K562 (cell line): Measurements from ENCODE around the gene GTF2H4. TPM values are rescaled to one million over a fixed set of nuclear protein-coding genes. Genes with fewer than 3 reads are reported as not detected.

ENCODE experiments used
- ATAC-seq: fragments of 200-7000 bp; cut with Tn5 transposase; 3 replicates; pipeline ENCODE4 v1.9.1; 2020; ENCODE audit warnings: moderate library complexity
- BruUV-seq: library from RNA; stranded (reverse); fragments of 400-500 nt; replicated peaks from 2 replicates; lab custom pipeline; 2021; lab: Mats Ljungman, UMichigan
- CTCF ChIA-PET: fragments of 300-600 bp; formaldehyde crosslinking; extraction: SDS; loops from one replicate; lab custom pipeline; 2021; ENCODE audit warnings: low intra/inter-chr PET ratio; lab: Yijun Ruan, JAX
- POLR2A ChIA-PET: fragments of 300-600, 350-650 bp; sonication (Branson Sonifier 250); formaldehyde crosslinking; extraction: SDS; loops from one replicate; lab custom pipeline; 2021; ENCODE audit warnings: antibody characterized with exemption, inconsistent platforms; lab: Yijun Ruan, JAX
- DNase-seq, 4 experiments: peaks; one replicate each; pipeline versions ENCODE4 v3.0.0 to v3.0.0-alpha.2; 2011 to 2018; ENCODE audit warnings: low spot score in 3 of 4, mixed read lengths in 3 of 4; ENCODE audit errors: extremely low read depth in 1 of 4
- FAIRE-seq: peaks from 2 replicates; lab custom pipeline; 2011; peaks lifted over from hg19 to GRCh38; lab: Jason Lieb, UNC
- H2AFZ ChIP-seq: 2 replicates; pipeline ENCODE4 v1.6.0; 2011; ENCODE audit warnings: low read depth, low read length, control low read depth, inconsistent platforms
- H3K27ac ChIP-seq: fragments of 200-600 bp; 3 replicates; pipeline ENCODE4 v1.8.0; 2011; ENCODE audit warnings: low read depth, mild to moderate bottlenecking, control low read depth, inconsistent platforms, low read length, moderate library complexity, mixed read lengths; ENCODE audit errors: extremely low read depth
- H3K27me3 ChIP-seq, 2 experiments: fragments of 300-600 bp in 1 of 2; 2 replicates in 1 of 2; 3 replicates in 1 of 2; pipeline versions ENCODE4 v1.6.0 to v1.8.0; 2011; ENCODE audit warnings: inconsistent platforms in 2 of 2, low read length in 2 of 2, mild to moderate bottlenecking in 1 of 2, mixed read lengths in 1 of 2, moderate library complexity in 1 of 2; ENCODE audit not compliant: control insufficient read depth in 2 of 2, insufficient read depth in 2 of 2
- H3K36me3 ChIP-seq: fragments of 300-600 bp; 3 replicates; pipeline ENCODE4 v1.8.0; 2011; ENCODE audit warnings: mild to moderate bottlenecking, low read length, inconsistent platforms; ENCODE audit not compliant: control insufficient read depth, insufficient read depth
- H3K4me1 ChIP-seq, 2 experiments: fragments of 200-600 bp in 1 of 2; replicated peaks in 1 of 2; 2 replicates in 1 of 2; 3 replicates in 1 of 2; pipeline versions ENCODE4 v1.5.1 to v1.8.0; 2011; ENCODE audit warnings: inconsistent platforms in 2 of 2, low read length in 2 of 2, mild to moderate bottlenecking in 1 of 2, mixed read lengths in 1 of 2, moderate library complexity in 1 of 2; ENCODE audit not compliant: control insufficient read depth in 2 of 2, insufficient read depth in 2 of 2
- H3K4me2 ChIP-seq: 2 replicates; pipeline ENCODE4 v1.6.1; 2011; ENCODE audit warnings: low read length, control low read depth, inconsistent platforms, mixed read lengths; ENCODE audit not compliant: insufficient read depth
- H3K4me3 ChIP-seq: fragments of 200-600 bp; sonication (generic), shearing (Covaris generic); 2 replicates; pipeline ENCODE4 v1.5.1; 2016; ENCODE audit warnings: control low read depth, inconsistent platforms
- H3K79me2 ChIP-seq: fragments of 200-600 bp; 3 replicates; pipeline ENCODE4 v1.8.0; 2011; ENCODE audit warnings: low read length, inconsistent platforms; ENCODE audit not compliant: control insufficient read depth, insufficient read depth
- H3K9ac ChIP-seq, 2 experiments: 2 replicates each; pipeline versions ENCODE4 v1.6.0 to v1.6.1; 2011; ENCODE audit warnings: low read depth in 2 of 2, low read length in 2 of 2, control low read depth in 1 of 2, inconsistent platforms in 1 of 2, mild to moderate bottlenecking in 1 of 2, mixed read lengths in 1 of 2; ENCODE audit not compliant: insufficient read depth in 1 of 2
- H3K9me1 ChIP-seq: one replicate; pipeline ENCODE4 v1.6.0; 2011; ENCODE audit warnings: inconsistent platforms, mild to moderate bottlenecking, low read length, moderate library complexity; ENCODE audit not compliant: control insufficient read depth, insufficient read depth
- H3K9me3 ChIP-seq: replicated peaks from 2 replicates; pipeline ENCODE4 v1.5.1; 2011; ENCODE audit warnings: low read depth, low read length, inconsistent platforms; ENCODE audit not compliant: control insufficient read depth, insufficient read depth
- H4K20me1 ChIP-seq: replicated peaks from 2 replicates; pipeline ENCODE4 v1.6.1; 2011; ENCODE audit warnings: low read length, inconsistent platforms, mixed read lengths; ENCODE audit not compliant: control insufficient read depth, insufficient read depth
- ATF6 ChIP-seq: sonication (generic); formaldehyde crosslinking; IDR thresholded peaks from 2 replicates; pipeline ENCODE4 v1.4.0; 2020; ENCODE audit warnings: mild to moderate bottlenecking, missing genetic modification reagents
- BCOR ChIP-seq: fragments of 450-650 bp; IDR thresholded peaks from 2 replicates; pipeline ENCODE4 v1.6.1; 2016
- DMBX1 ChIP-seq: fragments of 250-450 bp; sonication (Bioruptor Pico); IDR thresholded peaks from 2 replicates; pipeline ENCODE4 v1.8.0; 2022; ENCODE audit warnings: inconsistent platforms, mild to moderate bottlenecking, moderate library complexity, borderline replicate concordance
- E2F4 ChIP-seq: sonication (generic); formaldehyde crosslinking; IDR thresholded peaks from 2 replicates; pipeline ENCODE4 v1.8.0; 2022; ENCODE audit warnings: mild to moderate bottlenecking, low read depth, missing genetic modification reagents
- EP400 ChIP-seq: fragments of 450-650 bp; IDR thresholded peaks from 2 replicates; pipeline ENCODE4 v1.6.1; 2017; ENCODE audit warnings: antibody characterized with exemption, mild to moderate bottlenecking, moderate library complexity
- HDAC3 ChIP-seq: fragments of 450-650 bp; IDR thresholded peaks from 2 replicates; pipeline ENCODE4 v1.6.1; 2018; ENCODE audit warnings: borderline replicate concordance, mild to moderate bottlenecking, moderate library complexity; ENCODE audit not compliant: partially characterized antibody
- LEF1 ChIP-seq: fragments of 450-650 bp; IDR thresholded peaks from 2 replicates; pipeline ENCODE4 v1.6.1; 2016; ENCODE audit warnings: mild to moderate bottlenecking
- MCM2 ChIP-seq: fragments of 450-650 bp; IDR thresholded peaks from 2 replicates; pipeline ENCODE4 v1.6.1; 2017; ENCODE audit warnings: low read depth, mild to moderate bottlenecking
- MITF ChIP-seq: IDR thresholded peaks from 2 replicates; pipeline ENCODE4 v1.6.1; 2014; ENCODE audit warnings: antibody characterized with exemption
- PHF21A ChIP-seq: fragments of 450-650 bp; IDR thresholded peaks from 2 replicates; pipeline ENCODE4 v1.6.1; 2017; ENCODE audit warnings: low read depth, borderline replicate concordance
- POLR2AphosphoS2 ChIP-seq: IDR thresholded peaks from 2 replicates; pipeline ENCODE4 v1.6.1; 2012; ENCODE audit warnings: low read length, improper control_type of control experiment
- PREB ChIP-seq: sonication (generic); formaldehyde crosslinking; IDR thresholded peaks from 2 replicates; pipeline ENCODE4 v1.8.1; 2023; ENCODE audit warnings: mild to moderate bottlenecking, missing genetic modification reagents
- SIN3B ChIP-seq: fragments of 450-650 bp; IDR thresholded peaks from 2 replicates; pipeline ENCODE4 v1.6.1; 2017; ENCODE audit warnings: low read depth, mild to moderate bottlenecking, moderate library complexity
- SREBF1 ChIP-seq: fragments of 150-350 bp; IDR thresholded peaks from 2 replicates; pipeline ENCODE4 v1.6.1; 2014; ENCODE audit warnings: antibody characterized with exemption, low read depth, low read length, borderline replicate concordance
- ZBED1 ChIP-seq: IDR thresholded peaks from 2 replicates; pipeline ENCODE4 v1.6.1; 2014
- ZBTB17 ChIP-seq: fragments of 450-650 bp; formaldehyde crosslinking; IDR thresholded peaks from 2 replicates; pipeline ENCODE4 v1.4.0; 2020; ENCODE audit warnings: mild to moderate bottlenecking
- ZNF75A ChIP-seq: fragments of 450-650 bp; formaldehyde crosslinking; IDR thresholded peaks from 2 replicates; pipeline ENCODE4 v1.4.0; 2020; ENCODE audit warnings: mild to moderate bottlenecking
- ZNF778 ChIP-seq: fragments of 450-650 bp; formaldehyde crosslinking; IDR thresholded peaks from 2 replicates; pipeline ENCODE4 v1.4.0; 2020; ENCODE audit warnings: mild to moderate bottlenecking, moderate library complexity
- WGBS: fragments of 100-300 bp; shearing (Covaris generic); methylation state at CpG from one replicate; pipeline ENCODE4 v1.1.6; 2016; ENCODE audit warnings: low coverage, mixed read lengths; ENCODE audit not compliant: insufficient coverage; ENCODE audit errors: missing lambda C conversion rate; 5-methylcytosine and 5-hydroxymethylcytosine counted together
- in situ Hi-C: fragments of 300-500 bp; cut with MboI; formaldehyde crosslinking; loops from 4 replicates; pipeline ENCODE4 v1.15.0; 2018; ENCODE audit warnings: inconsistent platforms, mixed read lengths
- intact Hi-C: fragments of 100-400 bp; cut with micrococcal nuclease; formaldehyde crosslinking; loops from 2 replicates; pipeline ENCODE4 v1.14.2; 2022
- polyA plus RNA-seq, 8 experiments: library from polyadenylated mRNA; depleted of rRNA in 4 of 8; stranded (reverse) in 5 of 8; unstranded in 3 of 8; fragments of >200 nt; fragmentation: Nextera tagmentation in 2 of 8; fragmentation: Illumina TruSeq in 1 of 8; extraction: Ambion mirVana in 2 of 8; extraction: Trizol in 1 of 8; gene quantifications; 2 replicates each; pipeline versions ENCODE4 v1.2.1 to v1.2.3, GENCODE V29; 2011 to 2014; ENCODE audit warnings: inconsistent platforms in 1 of 8, missing spikeins in 1 of 8
- total RNA-seq, 7 experiments: library from RNA; depleted of rRNA in 6 of 7; stranded (reverse); fragments of >200 nt in 6 of 7; fragmentation: Illumina TruSeq in 2 of 7; extraction: Trizol in 2 of 7; gene quantifications; 2 replicates each; pipeline versions ENCODE4 v1.2.1 to v1.2.3, GENCODE V29; 2011 to 2021; ENCODE audit warnings: low replicate concordance in 1 of 7

Gene GTF2H4
- total and polyA plus RNA-seq, 9 of the 15 experiments (the other 6 are each of a cell fraction or from before 2014, with no cell fraction given) = 3.6 to 86.1 (median 39.6) TPM

GRCh38 chr6:30942338-30943060, 34.5 kb downstream of the GTF2H4 start:
- 4% methylated on average over 15 of the region's 15 CpGs for WGBS
- ATAC-seq (peak; percentile 94), DNase-seq (peak; percentile 83 to 91 (median 84)), FAIRE-seq (peak; percentile 75)
- peaks cover 12% of the 10 kb centered on the region; the same call in 1 of the 2 replicates for H4K20me1 ChIP-seq
- H3K9me1 ChIP-seq = no peaks in the 10 kb centered on the region
- no peak overlapping the region for H3K4me3 ChIP-seq
- in situ Hi-C loops (no loop called here), intact Hi-C loops (loop anchor here (5.0 kb wide), 1 partner anchor 100 kb away; no protein-coding TSS in a partner anchor)
- H3K4me1 ChIP-seq = peaks cover 8 to 11% of the 10 kb centered on the region in 2 experiments
- ChIA-PET POLR2A (interaction anchor here (0.6 to 0.9 kb wide), 4 partner anchors 9 to 454 kb away, joined by 3 read pairs; partner anchors contain the start of gene VARS2), CTCF (interaction anchor here (0.6 to 1.1 kb wide), 4 partner anchors 32 to 140 kb away, joined by 3 to 4 read pairs (median 3); no protein-coding TSS in a partner anchor)
- no peaks in the 10 kb centered on the region for H3K9me3 ChIP-seq
- H3K4me2 ChIP-seq = no peak overlapping the region
- BruUV-seq = no TSS peak
- no peaks in the 10 kb centered on the region for H3K79me2 ChIP-seq
- H3K27me3 ChIP-seq = peaks cover 37 to 80% of the 10 kb centered on the region in 2 experiments
- no peak overlapping the region for H2AFZ ChIP-seq
- no peak overlapping the region for H3K9ac ChIP-seq
- no peaks in the 10 kb centered on the region for H3K36me3 ChIP-seq
- no peak overlapping the region for H3K27ac ChIP-seq
- TF ChIP-seq LEF1 (no peak), ZNF778 (CRISPR knock-in tag) (no peak), EP400 (no peak), PREB (no peak), ATF6 (CRISPR knock-in tag) (no peak), MCM2 (no peak), E2F4 (CRISPR knock-in tag) (no peak), SIN3B (no peak), POLR2AphosphoS2 (no peak), ZBTB17 (CRISPR knock-in tag) (no peak), SREBF1 (no peak), DMBX1 (no peak), ZBED1 (no peak), MITF (no peak), ZNF75A (CRISPR knock-in tag) (no peak), HDAC3 (no peak), BCOR (peak; percentile 31; the same call in 1 of the 2 replicates), PHF21A (peak; percentile 80; the same call in 1 of the 2 replicates)
